Upper lobe of left lung (tissue), 4 donors: ENCODE results near the gene MAP2K4.

Experiments used
- CTCF ChIP-seq, 6 experiments: fragments of 450-650 bp in 4 of 6; fragments of 200-600 bp in 2 of 6; sonication (generic) in 2 of 6; IDR thresholded peaks; one replicate each; pipeline ENCODE4 v1.5.1; 2016 to 2019; ENCODE audit warnings: antibody characterized with exemption in 6 of 6
- POLR2A ChIP-seq, 4 donors: fragments of 450-650 bp; IDR thresholded peaks; one replicate each; pipeline ENCODE4 v1.5.1; 2016 to 2017; ENCODE audit warnings: antibody characterized with exemption in 4 of 4, mild to moderate bottlenecking in 2 of 4

GRCh38 chr17:12107905-12108304 is 87.2 kb downstream of the MAP2K4 start:
- TF ChIP-seq CTCF (IDR thresholded peaks at IDR 0.05) (no peak), POLR2A (IDR thresholded peaks at IDR 0.05) (no peak)
